ENCODE measurements around the gene CYP19A1. TPM values are rescaled to one million over a fixed set of nuclear protein-coding genes. Genes with fewer than 3 reads are reported as not detected.

Gene CYP19A1
- polyA plus RNA-seq, 1 of the 3 experiments (the other 2 are of a cell fraction): 0.03 TPM

DNA sequence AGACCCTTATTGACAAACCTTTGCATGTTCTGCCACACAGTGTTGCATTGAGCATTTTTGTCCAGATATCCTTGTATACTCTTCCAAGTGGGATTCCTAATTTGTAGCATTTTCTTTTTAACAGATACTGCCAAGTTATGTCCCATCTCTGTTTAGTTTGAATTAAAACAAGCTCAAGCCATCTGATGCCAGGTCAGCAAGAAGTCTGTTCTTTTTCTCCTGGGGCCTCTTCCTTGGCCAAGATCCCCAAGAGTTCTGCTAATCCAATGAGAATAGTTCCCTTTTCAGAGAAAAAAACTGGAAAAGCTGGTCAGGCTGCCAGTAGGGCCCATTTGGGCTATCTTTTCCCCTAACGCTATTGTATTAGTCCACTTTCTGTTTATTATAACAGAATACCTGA is 32.9 kb upstream of the CYP19A1 start:
- CTCF ChIA-PET: interaction anchor here (1.0 to 1.3 kb wide), 2 partner anchors 10 to 19 kb away, joined by 3 read pairs; no protein-coding TSS in a partner anchor
- no peaks in the 10 kb centered on the region for H3K9me2 ChIP-seq
- no peak overlapping the region for H2AFZ ChIP-seq (ENCODE audit: low read depth)
- DNase-seq: no peak
- H3K27me3 ChIP-seq (ENCODE audit: insufficient read depth): no peaks in the 10 kb centered on the region; the same call in 1 of the 2 replicates
- H3K9ac ChIP-seq: no peak overlapping the region
- H3F3A ChIP-seq (replicated peaks; ENCODE audit: insufficient read depth): no peaks in the 10 kb centered on the region
- no peaks in the 10 kb centered on the region for H3K36me3 ChIP-seq (replicated peaks in 1 of 2; ENCODE audit: control insufficient read depth in 1 of 2, insufficient read depth in 2 of 2, low read length in 1 of 2)
- TF ChIP-seq JUND (IDR thresholded peaks at IDR 0.05): no peak
- no peak for TF ChIP-seq GATA2 (CRISPR knock-in tag; IDR thresholded peaks at IDR 0.05)
- TF ChIP-seq YY1 (IDR thresholded peaks at IDR 0.05; ENCODE audit: low read depth): no peak
- TF ChIP-seq MXI1 (IDR thresholded peaks at IDR 0.05; ENCODE audit: low read depth, low read length): no peak
- TF ChIP-seq SIN3A (IDR thresholded peaks at IDR 0.05; ENCODE audit: borderline replicate concordance, low read depth, low read length): no peak
- no peaks in the 10 kb centered on the region for H3K9me3 ChIP-seq
- no peak overlapping the region for H3K27ac ChIP-seq (ENCODE audit: low read depth in 2 of 2, low read length in 1 of 2)
- H3K79me2 ChIP-seq (ENCODE audit: insufficient read depth): no peaks in the 10 kb centered on the region
- H4K20me1 ChIP-seq (ENCODE audit: insufficient read depth): no peaks in the 10 kb centered on the region
- no peak overlapping the region for H3K4me3 ChIP-seq (ENCODE audit: low read depth in 2 of 2, low read length in 1 of 2)
- POLR2A ChIA-PET: no interaction called here
- 66% methylated on average over 1 of the region's 1 CpG for WGBS (ENCODE audit: low lambda C conversion rate)
- no peak overlapping the region for H3K4me2 ChIP-seq
- H3K4me1 ChIP-seq (ENCODE audit: control insufficient read depth in 1 of 2, insufficient read depth in 2 of 2, low read depth in 1 of 2, low read length in 1 of 2): peaks cover 0 to 18% of the 10 kb centered on the region in 2 experiments; a peak in 2 of 4 replicates

DNA sequence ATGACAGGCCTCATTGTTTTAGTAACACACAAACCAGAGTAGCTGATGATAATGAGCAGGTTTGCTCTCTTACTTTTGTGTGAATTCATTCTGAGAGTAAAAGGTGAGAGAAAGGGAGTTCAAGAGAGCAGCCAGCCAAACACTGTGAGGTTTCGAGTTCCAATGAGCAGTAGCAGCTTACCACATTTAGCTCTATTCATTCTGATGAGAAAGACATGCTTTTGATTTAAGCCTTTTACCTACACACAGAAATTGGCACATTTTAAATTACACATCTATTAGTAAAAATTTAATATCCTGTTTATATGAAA is 31.0 kb upstream of the CYP19A1 start:
- Histone ChIP-seq H3K4me3 (ENCODE audit: low read depth in 2 of 2, low read length in 1 of 2) (no peak overlapping the region), H3K9me3 (no peaks in the 10 kb centered on the region), H3F3A (replicated peaks; ENCODE audit: insufficient read depth) (no peaks in the 10 kb centered on the region), H3K27me3 (ENCODE audit: insufficient read depth) (no peaks in the 10 kb centered on the region; the same call in 1 of the 2 replicates), H4K20me1 (ENCODE audit: insufficient read depth) (no peaks in the 10 kb centered on the region), H3K9me2 (no peaks in the 10 kb centered on the region), H3K79me2 (ENCODE audit: insufficient read depth) (no peaks in the 10 kb centered on the region), H3K4me1 (ENCODE audit: control insufficient read depth in 1 of 2, insufficient read depth in 2 of 2, low read depth in 1 of 2, low read length in 1 of 2) (peaks cover 0 to 16% of the 10 kb centered on the region in 2 experiments; a peak in 2 of 4 replicates), H3K4me2 (no peak overlapping the region), H2AFZ (ENCODE audit: low read depth) (no peak overlapping the region), H3K27ac (ENCODE audit: low read depth in 2 of 2, low read length in 1 of 2) (no peak overlapping the region), H3K36me3 (replicated peaks in 1 of 2; ENCODE audit: control insufficient read depth in 1 of 2, insufficient read depth in 2 of 2, low read length in 1 of 2) (no peaks in the 10 kb centered on the region), H3K9ac (no peak overlapping the region)
- DNase-seq: no peak
- ChIA-PET POLR2A (no interaction called here), CTCF (interaction anchor here (1.3 to 2.7 kb wide), 5 partner anchors 12 to 177 kb away, joined by 3 to 14 read pairs (median 6); no protein-coding TSS in a partner anchor)
- TF ChIP-seq, protein P1, sequence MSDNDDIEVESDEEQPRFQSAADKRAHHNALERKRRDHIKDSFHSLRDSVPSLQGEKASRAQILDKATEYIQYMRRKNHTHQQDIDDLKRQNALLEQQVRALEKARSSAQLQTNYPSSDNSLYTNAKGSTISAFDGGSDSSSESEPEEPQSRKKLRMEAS (IDR thresholded peaks at IDR 0.05; ENCODE audit: low read depth): no peak
- TF ChIP-seq, protein P2, sequence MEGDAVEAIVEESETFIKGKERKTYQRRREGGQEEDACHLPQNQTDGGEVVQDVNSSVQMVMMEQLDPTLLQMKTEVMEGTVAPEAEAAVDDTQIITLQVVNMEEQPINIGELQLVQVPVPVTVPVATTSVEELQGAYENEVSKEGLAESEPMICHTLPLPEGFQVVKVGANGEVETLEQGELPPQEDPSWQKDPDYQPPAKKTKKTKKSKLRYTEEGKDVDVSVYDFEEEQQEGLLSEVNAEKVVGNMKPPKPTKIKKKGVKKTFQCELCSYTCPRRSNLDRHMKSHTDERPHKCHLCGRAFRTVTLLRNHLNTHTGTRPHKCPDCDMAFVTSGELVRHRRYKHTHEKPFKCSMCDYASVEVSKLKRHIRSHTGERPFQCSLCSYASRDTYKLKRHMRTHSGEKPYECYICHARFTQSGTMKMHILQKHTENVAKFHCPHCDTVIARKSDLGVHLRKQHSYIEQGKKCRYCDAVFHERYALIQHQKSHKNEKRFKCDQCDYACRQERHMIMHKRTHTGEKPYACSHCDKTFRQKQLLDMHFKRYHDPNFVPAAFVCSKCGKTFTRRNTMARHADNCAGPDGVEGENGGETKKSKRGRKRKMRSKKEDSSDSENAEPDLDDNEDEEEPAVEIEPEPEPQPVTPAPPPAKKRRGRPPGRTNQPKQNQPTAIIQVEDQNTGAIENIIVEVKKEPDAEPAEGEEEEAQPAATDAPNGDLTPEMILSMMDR (IDR thresholded peaks at IDR 0.05): no peak
- no peak for TF ChIP-seq RFX5 (IDR thresholded peaks at IDR 0.05; ENCODE audit: low read length)
- TF ChIP-seq, protein P3, sequence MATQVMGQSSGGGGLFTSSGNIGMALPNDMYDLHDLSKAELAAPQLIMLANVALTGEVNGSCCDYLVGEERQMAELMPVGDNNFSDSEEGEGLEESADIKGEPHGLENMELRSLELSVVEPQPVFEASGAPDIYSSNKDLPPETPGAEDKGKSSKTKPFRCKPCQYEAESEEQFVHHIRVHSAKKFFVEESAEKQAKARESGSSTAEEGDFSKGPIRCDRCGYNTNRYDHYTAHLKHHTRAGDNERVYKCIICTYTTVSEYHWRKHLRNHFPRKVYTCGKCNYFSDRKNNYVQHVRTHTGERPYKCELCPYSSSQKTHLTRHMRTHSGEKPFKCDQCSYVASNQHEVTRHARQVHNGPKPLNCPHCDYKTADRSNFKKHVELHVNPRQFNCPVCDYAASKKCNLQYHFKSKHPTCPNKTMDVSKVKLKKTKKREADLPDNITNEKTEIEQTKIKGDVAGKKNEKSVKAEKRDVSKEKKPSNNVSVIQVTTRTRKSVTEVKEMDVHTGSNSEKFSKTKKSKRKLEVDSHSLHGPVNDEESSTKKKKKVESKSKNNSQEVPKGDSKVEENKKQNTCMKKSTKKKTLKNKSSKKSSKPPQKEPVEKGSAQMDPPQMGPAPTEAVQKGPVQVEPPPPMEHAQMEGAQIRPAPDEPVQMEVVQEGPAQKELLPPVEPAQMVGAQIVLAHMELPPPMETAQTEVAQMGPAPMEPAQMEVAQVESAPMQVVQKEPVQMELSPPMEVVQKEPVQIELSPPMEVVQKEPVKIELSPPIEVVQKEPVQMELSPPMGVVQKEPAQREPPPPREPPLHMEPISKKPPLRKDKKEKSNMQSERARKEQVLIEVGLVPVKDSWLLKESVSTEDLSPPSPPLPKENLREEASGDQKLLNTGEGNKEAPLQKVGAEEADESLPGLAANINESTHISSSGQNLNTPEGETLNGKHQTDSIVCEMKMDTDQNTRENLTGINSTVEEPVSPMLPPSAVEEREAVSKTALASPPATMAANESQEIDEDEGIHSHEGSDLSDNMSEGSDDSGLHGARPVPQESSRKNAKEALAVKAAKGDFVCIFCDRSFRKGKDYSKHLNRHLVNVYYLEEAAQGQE (IDR thresholded peaks at IDR 0.05; ENCODE audit: low read depth, low read length): no peak
- TF ChIP-seq, protein P4, sequence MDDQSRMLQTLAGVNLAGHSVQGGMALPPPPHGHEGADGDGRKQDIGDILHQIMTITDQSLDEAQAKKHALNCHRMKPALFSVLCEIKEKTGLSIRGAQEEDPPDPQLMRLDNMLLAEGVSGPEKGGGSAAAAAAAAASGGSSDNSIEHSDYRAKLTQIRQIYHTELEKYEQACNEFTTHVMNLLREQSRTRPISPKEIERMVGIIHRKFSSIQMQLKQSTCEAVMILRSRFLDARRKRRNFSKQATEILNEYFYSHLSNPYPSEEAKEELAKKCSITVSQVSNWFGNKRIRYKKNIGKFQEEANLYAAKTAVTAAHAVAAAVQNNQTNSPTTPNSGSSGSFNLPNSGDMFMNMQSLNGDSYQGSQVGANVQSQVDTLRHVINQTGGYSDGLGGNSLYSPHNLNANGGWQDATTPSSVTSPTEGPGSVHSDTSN (IDR thresholded peaks at IDR 0.05): no peak
- TF ChIP-seq NRF1 (IDR thresholded peaks at IDR 0.05; ENCODE audit: low read depth, low read length): no peak
- no peak for TF ChIP-seq YY1 (IDR thresholded peaks at IDR 0.05; ENCODE audit: low read depth)
- 35% methylated on average over 1 of the region's 1 CpG for WGBS (ENCODE audit: low lambda C conversion rate)

Measured in SK-N-SH (cell line).